Endothelial cell (in vitro differentiated cells): ENCODE data around the gene ANO10. TPM values are rescaled to one million over a fixed set of nuclear protein-coding genes. Genes with fewer than 3 reads are reported as not detected.
A peak's percentile ranks its signal among the peaks of the same experiment; 100 is the strongest.
"Not testable (repeated sequence)": the region's sequence is repeated elsewhere in the genome, so short reads cannot be mapped to it uniquely, and the experiment has no call there.

ENCODE experiments used
- DNase-seq: peaks from one replicate; pipeline ENCODE4 v3.0.0; 2021; ENCODE audit warnings: low spot score
- H3K27ac Mint-ChIP-seq: one replicate; pipeline ENCODE4 v1.8.0; 2021; ENCODE audit warnings: mixed read lengths, inconsistent platforms; ENCODE audit not compliant: unreplicated experiment
- H3K27me3 Mint-ChIP-seq: one replicate; pipeline ENCODE4 v1.8.0; 2021; ENCODE audit warnings: mild to moderate bottlenecking, moderate library complexity, mixed read lengths, inconsistent platforms; ENCODE audit not compliant: unreplicated experiment
- H3K36me3 Mint-ChIP-seq: one replicate; pipeline ENCODE4 v1.8.0; 2021; ENCODE audit warnings: mild to moderate bottlenecking, low read depth, mixed read lengths, inconsistent platforms; ENCODE audit not compliant: unreplicated experiment
- H3K4me1 Mint-ChIP-seq: one replicate; pipeline ENCODE4 v1.8.0; 2021; ENCODE audit warnings: mild to moderate bottlenecking, mixed read lengths, inconsistent platforms; ENCODE audit not compliant: unreplicated experiment
- H3K4me3 Mint-ChIP-seq: one replicate; pipeline ENCODE4 v1.8.0; 2021; ENCODE audit warnings: mild to moderate bottlenecking, mixed read lengths, inconsistent platforms; ENCODE audit not compliant: unreplicated experiment
- H3K9me3 Mint-ChIP-seq: one replicate; pipeline ENCODE4 v1.8.0; 2021; ENCODE audit warnings: mixed read lengths, inconsistent platforms; ENCODE audit not compliant: unreplicated experiment
- CTCF ChIP-seq: fragments of 200-600 bp; sonication (generic); IDR thresholded peaks from one replicate; pipeline ENCODE4 v1.5.0; 2021; ENCODE audit warnings: antibody characterized with exemption; ENCODE audit not compliant: unreplicated experiment
- total RNA-seq: library from RNA; stranded (reverse); fragmentation: NEBNext Ultra II Directional; extraction: Animal tissue kit (Norgen Biotek cat#: 25700); gene quantifications from one replicate; pipeline ENCODE4 v1.2.1, GENCODE V29; 2021; ENCODE audit not compliant: unreplicated experiment

The ANO10 gene
- total RNA-seq, 1 donor from 2014 or later = 112 TPM

GRCh38 chr3:43580181-43580580 is 41.6 kb downstream of the ANO10 start:
- Mint-ChIP-seq H3K9me3 (no peaks in the 10 kb centered on the region), H3K4me3 (no peak overlapping the region), H3K36me3 (peaks cover 21% of the 10 kb centered on the region), H3K27me3 (no peaks in the 10 kb centered on the region), H3K4me1 (peaks cover 16% of the 10 kb centered on the region), H3K27ac (no peak overlapping the region)
- no peak for TF ChIP-seq CTCF
- DNase-seq = no peak

DNA sequence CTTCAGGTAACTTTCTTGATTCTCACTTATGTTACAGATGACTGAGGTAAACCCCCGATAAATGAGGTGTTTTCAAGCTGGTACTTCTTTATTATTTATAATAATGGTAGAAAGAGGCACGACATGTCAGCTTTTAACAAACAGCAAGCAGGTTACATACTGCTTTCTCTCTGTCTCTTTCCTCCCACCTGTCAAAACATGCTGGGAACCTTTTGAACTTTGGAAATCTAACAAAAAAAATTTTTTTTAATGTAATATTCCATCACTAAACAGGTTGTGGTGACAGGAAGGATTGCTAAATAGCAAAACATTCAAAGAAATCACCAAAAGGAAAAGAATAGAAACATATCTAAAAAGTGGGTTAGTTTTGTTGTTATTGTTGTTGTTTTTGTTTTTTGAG is 48.2 kb downstream of the ANO10 start:
- Mint-ChIP-seq H3K9me3 (no peaks in the 10 kb centered on the region), H3K36me3 (peaks cover 18% of the 10 kb centered on the region), H3K27me3 (no peaks in the 10 kb centered on the region), H3K4me1 (peaks cover 15% of the 10 kb centered on the region), H3K27ac (peak overlapping the region; percentile 31), H3K4me3 (no peak overlapping the region)
- no peak for TF ChIP-seq CTCF
- DNase-seq = no peak

- H3K4me1 Mint-ChIP-seq, H3K27me3 Mint-ChIP-seq, H3K9me3 Mint-ChIP-seq, H3K36me3 Mint-ChIP-seq, DNase-seq: not testable (repeated sequence)
- Mint-ChIP-seq H3K4me3 (peak overlapping the region; percentile 65), H3K27ac (peak overlapping the region; percentile 70)
Observed at GRCh38 chr3:43565661-43566341, 56.0 kb downstream of the ANO10 start.

- Mint-ChIP-seq H3K27me3 (peaks cover 2% of the 10 kb centered on the region), H3K4me3 (no peak overlapping the region), H3K4me1 (peaks cover 5% of the 10 kb centered on the region), H3K27ac (peak overlapping the region; percentile 12), H3K36me3 (peaks cover 10% of the 10 kb centered on the region), H3K9me3 (no peaks in the 10 kb centered on the region)
- no peak for DNase-seq
- TF ChIP-seq CTCF = no peak
Observed at GRCh38 chr3:43559961-43560360, 61.9 kb downstream of the ANO10 start.

- H3K4me3 Mint-ChIP-seq = no peak overlapping the region
- H3K27ac Mint-ChIP-seq = no peak overlapping the region
- H3K27me3 Mint-ChIP-seq = no peaks in the 10 kb centered on the region
- peaks cover 5% of the 10 kb centered on the region for H3K4me1 Mint-ChIP-seq
- no peak for TF ChIP-seq CTCF
- peaks cover 13% of the 10 kb centered on the region for H3K36me3 Mint-ChIP-seq
- DNase-seq = no peak
- no peaks in the 10 kb centered on the region for H3K9me3 Mint-ChIP-seq
Observed at GRCh38 chr3:43558171-43558570, 63.6 kb downstream of the ANO10 start.
